SH-SY5Y (cell line): ENCODE measurements around the gene MRPL40.

ENCODE experiments used
- GATA2 ChIP-seq: IDR thresholded peaks from 2 replicates; pipeline ENCODE4 v1.6.1; 2011; ENCODE audit warnings: mild to moderate bottlenecking, low read depth, low read length
- GATA3 ChIP-seq: IDR thresholded peaks from 2 replicates; pipeline ENCODE4 v1.6.1; 2011; ENCODE audit warnings: low read depth, mild to moderate bottlenecking, low read length, moderate library complexity

- TF ChIP-seq GATA3 (no peak), GATA2 (no peak)
These were observed 26.7 kb upstream of the MRPL40 start for GRCh38 chr22:19405652-19406051.
